Measurements from ENCODE around the gene SEC24A. TPM values are rescaled to one million over a fixed set of nuclear protein-coding genes. Genes with fewer than 3 reads are reported as not detected.

Gene SEC24A
- total RNA-seq, 2 donors from 2014 or later, result 28.2 to 32.9 TPM

GRCh38 chr5:134769206-134769605 lies 120.6 kb downstream of the SEC24A start:
- Histone ChIP-seq H3K4me1 (ENCODE audit: control insufficient read depth in 1 of 2, low read depth in 2 of 2) (no peaks in the 10 kb centered on the region), H3K27ac (no peak overlapping the region), H3K27me3 (replicated peaks; ENCODE audit: insufficient read depth) (no peaks in the 10 kb centered on the region), H3K4me3 (no peak overlapping the region), H3K9me3 (no peaks in the 10 kb centered on the region), H3K36me3 (peaks cover 72% of the 10 kb centered on the region)
- DNase-seq (ENCODE audit: low spot score), result no peak
- no peak for ATAC-seq (ENCODE audit: insufficient number of reproducible peaks, low FRiP score, low read depth)
- TF ChIP-seq CTCF (IDR thresholded peaks at IDR 0.05), result no peak

- no peak overlapping the region for H3K4me3 ChIP-seq
- no peak for ATAC-seq (ENCODE audit: insufficient number of reproducible peaks, low FRiP score, low read depth)
- DNase-seq (ENCODE audit: low spot score), result no peak
- H3K27ac ChIP-seq, result no peak overlapping the region
- TF ChIP-seq CTCF (IDR thresholded peaks at IDR 0.05), result no peak
- H3K27me3 ChIP-seq (replicated peaks; ENCODE audit: insufficient read depth), result no peaks in the 10 kb centered on the region
- H3K9me3 ChIP-seq, result no peaks in the 10 kb centered on the region
- H3K36me3 ChIP-seq, result peaks cover 50% of the 10 kb centered on the region
- H3K4me1 ChIP-seq (ENCODE audit: control insufficient read depth in 1 of 2, low read depth in 2 of 2), result no peaks in the 10 kb centered on the region
Measured at GRCh38 chr5:134772461-134773125, 124.0 kb downstream of the SEC24A start.

GRCh38 chr5:134777366-134777765 lies 128.8 kb downstream of the SEC24A start:
- Histone ChIP-seq H3K27ac (no peak overlapping the region), H3K4me1 (ENCODE audit: control insufficient read depth in 1 of 2, low read depth in 2 of 2) (no peaks in the 10 kb centered on the region), H3K36me3 (peaks cover 24% of the 10 kb centered on the region), H3K27me3 (replicated peaks; ENCODE audit: insufficient read depth) (no peaks in the 10 kb centered on the region), H3K9me3 (no peaks in the 10 kb centered on the region), H3K4me3 (no peak overlapping the region)
- no peak for TF ChIP-seq CTCF (IDR thresholded peaks at IDR 0.05)
- DNase-seq (ENCODE audit: low spot score), result no peak
- ATAC-seq (ENCODE audit: insufficient number of reproducible peaks, low FRiP score, low read depth), result no peak

Other genes with a start within 250 kb of the SEC24A start
- 10 to 100 TPM in 1 of 2 donors, 1 to 10 TPM in 1; 5.1 to 15.8 TPM for gene CDKN2AIPNL, start 236.9 kb upstream of the SEC24A start, total RNA-seq
- 10 to 100 TPM; 54.0 to 81.3 TPM for gene JADE2, start 123.1 kb upstream of the SEC24A start, total RNA-seq
- 10 to 100 TPM; 53.7 to 57.4 TPM for gene SAR1B, start 16.0 kb upstream of the SEC24A start, total RNA-seq
- gene CAMLG, start 89.8 kb downstream of the SEC24A start, total RNA-seq, result 10 to 100 TPM; 18.4 to 24.4 TPM
- gene DDX46, start 110.0 kb downstream of the SEC24A start, total RNA-seq, result 10 to 100 TPM; 27.1 to 59.2 TPM
- gene C5orf24, start 197.2 kb downstream of the SEC24A start, total RNA-seq, result 10 to 100 TPM; 63.8 to 71.0 TPM
- gene TXNDC15, start 225.6 kb downstream of the SEC24A start, total RNA-seq, result 100 to 1,000 TPM in 1 of 2 donors, 10 to 100 TPM in 1; 91.2 to 181 TPM